ENCODE results near the gene INPP5J.

INPP5J gene

DNA sequence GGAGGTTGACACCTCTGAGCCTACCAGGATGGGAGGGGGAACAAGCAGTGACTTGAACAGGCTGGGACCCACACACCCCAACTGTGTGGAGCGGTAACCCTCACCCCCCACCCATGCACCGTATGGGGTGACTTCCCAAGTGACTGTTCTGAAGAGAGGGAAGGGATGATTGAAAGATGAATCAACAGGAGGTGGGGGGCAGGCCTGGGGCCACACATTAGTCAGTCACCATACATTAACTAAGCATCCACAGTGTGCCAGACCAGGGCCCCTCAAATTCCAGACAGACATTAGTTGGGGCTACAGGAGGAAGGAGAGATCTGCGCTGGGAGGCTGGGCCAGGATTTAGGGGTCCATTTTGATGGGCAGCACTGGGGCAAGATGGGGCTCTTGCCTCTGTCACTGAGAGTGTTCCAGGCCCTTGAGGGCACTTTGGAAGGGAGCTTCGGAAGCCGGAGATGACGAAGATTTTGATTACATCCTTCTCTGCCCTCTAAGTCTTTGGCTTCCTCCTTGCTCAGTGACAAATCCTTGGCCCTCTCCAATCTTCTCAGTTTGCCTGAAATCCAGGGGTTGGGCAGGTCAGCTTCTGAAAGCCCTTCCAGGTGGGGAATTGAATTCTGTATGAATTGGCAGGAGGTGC is 40.7 kb upstream of the INPP5J start:
- H3K27ac ChIP-seq (ENCODE audit: low read depth, low read length) = peak overlapping the region; percentile 91
- H3K27me3 ChIP-seq (ENCODE audit: control insufficient read depth in 1 of 2, insufficient read depth in 2 of 2, low read length in 2 of 2) = no peaks in the 10 kb centered on the region
- H3K9ac ChIP-seq (ENCODE audit: low read depth in 1 of 2, low read length in 2 of 2) = peak overlapping the region; percentile 87 to 93
- H3K4me3 ChIP-seq (ENCODE audit: low read depth in 1 of 2, low read length in 2 of 2) = peak overlapping the region; percentile 82 to 93
- H3K36me3 ChIP-seq (ENCODE audit: control insufficient read depth in 1 of 2, insufficient read depth in 2 of 2, low read length in 2 of 2) = no peaks in the 10 kb centered on the region
- peaks cover 59 to 62% of the 10 kb centered on the region in 2 donors for H3K4me1 ChIP-seq (ENCODE audit: control insufficient read depth in 1 of 2, insufficient read depth in 2 of 2, low read length in 2 of 2)
- no peaks in the 10 kb centered on the region for H3K9me3 ChIP-seq (ENCODE audit: control insufficient read depth in 1 of 2, low read length in 2 of 2)

GRCh38 chr22:31082606-31083376 is 40.0 kb upstream of the INPP5J start:
- Histone ChIP-seq H3K4me3 (ENCODE audit: low read depth in 1 of 2, low read length in 2 of 2) (peak overlapping the region; percentile 82 to 93), H3K27ac (ENCODE audit: low read depth, low read length) (peak overlapping the region; percentile 91), H3K36me3 (ENCODE audit: control insufficient read depth in 1 of 2, insufficient read depth in 2 of 2, low read length in 2 of 2) (peaks cover 1 to 6% of the 10 kb centered on the region in 2 donors), H3K27me3 (ENCODE audit: control insufficient read depth in 1 of 2, insufficient read depth in 2 of 2, low read length in 2 of 2) (no peaks in the 10 kb centered on the region), H3K9ac (ENCODE audit: low read depth in 1 of 2, low read length in 2 of 2) (peak overlapping the region; percentile 87 to 93), H3K4me1 (ENCODE audit: control insufficient read depth in 1 of 2, insufficient read depth in 2 of 2, low read length in 2 of 2) (peaks cover 59 to 62% of the 10 kb centered on the region in 2 donors), H3K9me3 (ENCODE audit: control insufficient read depth in 1 of 2, low read length in 2 of 2) (no peaks in the 10 kb centered on the region)

DNA sequence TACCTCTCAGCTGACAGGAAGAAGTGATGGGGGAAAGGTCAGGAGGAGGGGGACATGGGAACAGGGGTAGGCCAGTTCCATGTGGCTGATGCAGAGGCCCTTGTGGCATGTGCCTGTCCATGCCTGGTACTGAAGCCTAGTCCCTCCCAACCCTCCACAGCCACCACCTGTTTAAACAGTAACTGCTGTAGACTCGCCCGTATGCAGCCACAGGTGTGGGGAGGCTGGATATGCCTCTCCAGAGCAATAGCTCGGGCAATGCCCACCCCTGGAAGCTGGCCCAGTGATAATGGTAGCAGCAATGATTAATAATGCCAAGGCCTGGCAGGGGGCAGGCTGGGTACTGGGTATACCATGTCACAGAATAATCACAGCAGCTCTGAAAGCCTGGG is 39.4 kb upstream of the INPP5J start:
- peak overlapping the region; percentile 87 to 93 for H3K4me3 ChIP-seq (ENCODE audit: low read depth in 1 of 2, low read length in 2 of 2)
- H3K9me3 ChIP-seq (ENCODE audit: control insufficient read depth in 1 of 2, low read length in 2 of 2) = no peaks in the 10 kb centered on the region
- H3K9ac ChIP-seq (ENCODE audit: low read depth in 1 of 2, low read length in 2 of 2) = peak overlapping the region; percentile 67 to 93
- peaks cover 7 to 12% of the 10 kb centered on the region in 2 donors for H3K36me3 ChIP-seq (ENCODE audit: control insufficient read depth in 1 of 2, insufficient read depth in 2 of 2, low read length in 2 of 2)
- H3K27me3 ChIP-seq (ENCODE audit: control insufficient read depth in 1 of 2, insufficient read depth in 2 of 2, low read length in 2 of 2) = no peaks in the 10 kb centered on the region
- peak overlapping the region; percentile 91 for H3K27ac ChIP-seq (ENCODE audit: low read depth, low read length)
- peaks cover 59 to 62% of the 10 kb centered on the region in 2 donors for H3K4me1 ChIP-seq (ENCODE audit: control insufficient read depth in 1 of 2, insufficient read depth in 2 of 2, low read length in 2 of 2)

DNA sequence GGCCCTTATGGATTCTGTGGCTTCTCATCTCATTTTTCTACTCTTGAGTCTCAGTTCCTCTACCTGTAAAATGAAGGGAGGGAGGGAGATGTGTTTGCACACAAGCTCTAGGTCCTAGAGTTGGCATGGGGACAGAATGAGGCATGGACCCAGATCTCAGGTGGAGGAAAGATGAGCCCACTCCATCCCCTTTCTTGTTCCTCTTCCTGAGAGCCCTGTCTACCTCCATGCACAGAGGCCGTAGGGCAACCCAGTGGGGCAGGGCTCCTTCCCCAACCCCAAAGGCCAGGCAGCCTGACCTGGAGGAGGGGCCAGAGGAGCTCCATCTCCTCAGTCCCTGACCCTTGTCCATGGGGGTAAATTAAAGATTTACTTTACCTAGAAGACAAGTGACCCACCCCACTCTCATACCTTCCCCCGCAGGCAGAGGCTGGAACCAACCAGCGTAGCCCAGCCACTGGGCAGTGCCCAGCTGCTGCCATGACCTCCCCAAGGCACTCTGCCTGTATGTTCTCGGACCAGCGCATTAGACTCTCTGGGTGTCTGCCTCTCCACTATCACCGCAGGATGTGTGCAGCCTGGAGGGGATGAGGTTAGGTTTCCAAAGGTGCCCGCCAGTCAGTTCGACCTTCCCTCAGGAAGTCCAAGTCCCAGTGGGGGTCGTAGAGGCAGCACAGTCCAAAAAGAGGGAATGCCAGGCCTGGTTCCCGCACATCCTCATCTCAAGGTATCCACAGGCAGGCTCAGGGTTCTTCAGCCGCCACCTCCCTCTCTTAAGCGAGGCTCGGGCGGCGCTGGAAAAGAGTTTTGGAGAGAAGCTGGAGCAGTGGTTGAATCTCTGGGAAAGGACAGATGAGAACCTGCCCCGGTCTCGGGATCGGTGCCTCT is 38.6 kb upstream of the INPP5J start:
- H3K36me3 ChIP-seq (ENCODE audit: control insufficient read depth in 1 of 2, insufficient read depth in 2 of 2, low read length in 2 of 2) = peaks cover 7 to 20% of the 10 kb centered on the region in 2 donors

GRCh38 chr22:31084811-31085492 is 37.8 kb upstream of the INPP5J start:
- peaks cover 51 to 55% of the 10 kb centered on the region in 2 donors for H3K4me1 ChIP-seq (ENCODE audit: control insufficient read depth in 1 of 2, insufficient read depth in 2 of 2, low read length in 2 of 2)

More for the DNA sequence above, 38.6 kb upstream of the INPP5J start:
- peak overlapping the region; percentile 89 for H3K27ac ChIP-seq (ENCODE audit: low read depth, low read length)
- no peaks in the 10 kb centered on the region for H3K27me3 ChIP-seq (ENCODE audit: control insufficient read depth in 1 of 2, insufficient read depth in 2 of 2, low read length in 2 of 2)
- H3K4me3 ChIP-seq (ENCODE audit: low read depth in 1 of 2, low read length in 2 of 2) = peak overlapping the region; percentile 87 to 93
- peak overlapping the region; percentile 68 to 93 for H3K9ac ChIP-seq (ENCODE audit: low read depth in 1 of 2, low read length in 2 of 2)
- H3K9me3 ChIP-seq (ENCODE audit: control insufficient read depth in 1 of 2, low read length in 2 of 2) = no peaks in the 10 kb centered on the region
- H3K4me1 ChIP-seq (ENCODE audit: control insufficient read depth in 1 of 2, insufficient read depth in 2 of 2, low read length in 2 of 2) = peaks cover 54 to 58% of the 10 kb centered on the region in 2 donors

GRCh38 chr22:31085493-31085824 is 37.3 kb upstream of the INPP5J start:
- Histone ChIP-seq H3K4me1 (ENCODE audit: control insufficient read depth in 1 of 2, insufficient read depth in 2 of 2, low read length in 2 of 2) (peaks cover 47 to 50% of the 10 kb centered on the region in 2 donors), H3K9me3 (ENCODE audit: control insufficient read depth in 1 of 2, low read length in 2 of 2) (no peaks in the 10 kb centered on the region), H3K27ac (ENCODE audit: low read depth, low read length) (peak overlapping the region; percentile 89), H3K4me3 (ENCODE audit: low read depth in 1 of 2, low read length in 2 of 2) (peak overlapping the region; percentile 87 to 93), H3K9ac (ENCODE audit: low read depth in 1 of 2, low read length in 2 of 2) (peak overlapping the region; percentile 76 to 94), H3K27me3 (ENCODE audit: control insufficient read depth in 1 of 2, insufficient read depth in 2 of 2, low read length in 2 of 2) (no peaks in the 10 kb centered on the region), H3K36me3 (ENCODE audit: control insufficient read depth in 1 of 2, insufficient read depth in 2 of 2, low read length in 2 of 2) (peaks cover 7 to 31% of the 10 kb centered on the region in 2 donors)

More at GRCh38 chr22:31084811-31085492, 37.8 kb upstream of the INPP5J start:
- Histone ChIP-seq H3K27me3 (ENCODE audit: control insufficient read depth in 1 of 2, insufficient read depth in 2 of 2, low read length in 2 of 2) (no peaks in the 10 kb centered on the region), H3K9ac (ENCODE audit: low read depth in 1 of 2, low read length in 2 of 2) (peak overlapping the region; percentile 76 to 94), H3K27ac (ENCODE audit: low read depth, low read length) (peak overlapping the region; percentile 89), H3K9me3 (ENCODE audit: control insufficient read depth in 1 of 2, low read length in 2 of 2) (no peaks in the 10 kb centered on the region), H3K36me3 (ENCODE audit: control insufficient read depth in 1 of 2, insufficient read depth in 2 of 2, low read length in 2 of 2) (peaks cover 7 to 28% of the 10 kb centered on the region in 2 donors), H3K4me3 (ENCODE audit: low read depth in 1 of 2, low read length in 2 of 2) (peak overlapping the region; percentile 87 to 93)

DNA sequence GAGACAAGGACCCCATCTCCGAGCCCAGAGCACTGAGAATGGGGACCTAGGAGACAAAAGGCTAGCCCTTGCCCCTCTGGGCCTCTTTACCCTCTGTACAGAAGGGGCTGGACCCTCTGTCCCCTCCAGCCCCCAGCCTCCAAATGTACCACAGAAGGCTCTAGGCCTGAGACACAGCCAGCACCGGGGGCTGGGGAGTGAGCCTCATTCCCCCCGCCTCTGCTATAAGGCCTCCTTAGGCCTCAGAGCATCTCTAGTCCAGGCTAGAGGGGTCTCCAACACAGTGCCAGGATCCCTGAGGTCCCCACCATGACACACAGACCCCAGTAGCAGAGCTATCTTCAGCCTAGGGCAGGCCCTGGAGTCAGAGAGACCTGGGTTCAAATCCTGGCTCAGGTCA is 36.8 kb upstream of the INPP5J start:
- H3K4me3 ChIP-seq (ENCODE audit: low read depth in 1 of 2, low read length in 2 of 2) = no peak overlapping the region
- peak overlapping the region; percentile 89 for H3K27ac ChIP-seq (ENCODE audit: low read depth, low read length)
- no peaks in the 10 kb centered on the region for H3K27me3 ChIP-seq (ENCODE audit: control insufficient read depth in 1 of 2, insufficient read depth in 2 of 2, low read length in 2 of 2)
- H3K9me3 ChIP-seq (ENCODE audit: control insufficient read depth in 1 of 2, low read length in 2 of 2) = no peaks in the 10 kb centered on the region
- H3K36me3 ChIP-seq (ENCODE audit: control insufficient read depth in 1 of 2, insufficient read depth in 2 of 2, low read length in 2 of 2) = peaks cover 7 to 36% of the 10 kb centered on the region in 2 donors
- peaks cover 45 to 47% of the 10 kb centered on the region in 2 donors for H3K4me1 ChIP-seq (ENCODE audit: control insufficient read depth in 1 of 2, insufficient read depth in 2 of 2, low read length in 2 of 2)
- peak overlapping the region in 1 of 2 donors; percentile 76 for H3K9ac ChIP-seq (ENCODE audit: low read depth in 1 of 2, low read length in 2 of 2)

DNA sequence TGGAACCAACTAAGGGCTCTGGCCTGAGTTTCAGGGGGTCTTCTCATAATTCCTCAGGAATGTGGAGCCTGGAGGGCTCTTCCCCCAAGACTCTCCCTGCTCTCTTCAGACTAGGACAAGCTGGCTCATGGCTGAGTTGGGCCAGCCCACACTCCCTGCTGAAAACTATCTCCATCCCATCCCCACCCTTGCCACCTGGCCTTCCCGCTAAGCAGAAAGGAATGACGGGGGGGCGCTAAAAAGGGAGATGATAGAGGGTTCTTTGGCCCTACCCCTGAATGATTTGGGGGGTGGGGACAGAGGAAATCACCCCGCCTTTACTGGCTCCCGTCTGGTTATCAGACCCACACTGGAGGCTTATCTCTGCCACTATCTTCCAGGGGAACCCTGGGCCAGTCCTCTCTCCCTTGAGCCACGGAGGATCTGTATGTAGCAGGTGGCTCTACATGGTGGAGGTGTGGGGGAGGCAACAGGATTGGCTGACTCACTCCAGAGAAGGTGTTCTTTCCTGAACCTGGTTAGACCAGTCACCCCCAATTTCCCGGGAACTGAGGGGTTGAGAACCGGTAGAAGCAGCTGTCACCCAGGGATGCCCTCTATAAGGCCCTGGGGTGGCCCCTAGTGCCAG is 35.9 kb upstream of the INPP5J start:
- Histone ChIP-seq H3K4me1 (ENCODE audit: control insufficient read depth in 1 of 2, insufficient read depth in 2 of 2, low read length in 2 of 2) (peaks cover 41 to 44% of the 10 kb centered on the region in 2 donors), H3K27ac (ENCODE audit: low read depth, low read length) (no peak overlapping the region), H3K27me3 (ENCODE audit: control insufficient read depth in 1 of 2, insufficient read depth in 2 of 2, low read length in 2 of 2) (no peaks in the 10 kb centered on the region), H3K4me3 (ENCODE audit: low read depth in 1 of 2, low read length in 2 of 2) (no peak overlapping the region), H3K9ac (ENCODE audit: low read depth in 1 of 2, low read length in 2 of 2) (no peak overlapping the region), H3K36me3 (ENCODE audit: control insufficient read depth in 1 of 2, insufficient read depth in 2 of 2, low read length in 2 of 2) (peaks cover 13 to 44% of the 10 kb centered on the region in 2 donors), H3K9me3 (ENCODE audit: control insufficient read depth in 1 of 2, low read length in 2 of 2) (no peaks in the 10 kb centered on the region)

- no peak overlapping the region for H3K9ac ChIP-seq (ENCODE audit: low read depth in 1 of 2, low read length in 2 of 2)
- H3K4me3 ChIP-seq (ENCODE audit: low read depth in 1 of 2, low read length in 2 of 2) = no peak overlapping the region
- H3K27ac ChIP-seq (ENCODE audit: low read depth, low read length) = no peak overlapping the region
- peaks cover 19 to 53% of the 10 kb centered on the region in 2 donors for H3K36me3 ChIP-seq (ENCODE audit: control insufficient read depth in 1 of 2, insufficient read depth in 2 of 2, low read length in 2 of 2)
- H3K4me1 ChIP-seq (ENCODE audit: control insufficient read depth in 1 of 2, insufficient read depth in 2 of 2, low read length in 2 of 2) = peaks cover 31 to 36% of the 10 kb centered on the region in 2 donors
- no peaks in the 10 kb centered on the region for H3K27me3 ChIP-seq (ENCODE audit: control insufficient read depth in 1 of 2, insufficient read depth in 2 of 2, low read length in 2 of 2)
- no peaks in the 10 kb centered on the region for H3K9me3 ChIP-seq (ENCODE audit: control insufficient read depth in 1 of 2, low read length in 2 of 2)
Measured at GRCh38 chr22:31087744-31088215, 35.0 kb upstream of the INPP5J start.

Data from duodenal mucosa (tissue), 2 donors.